Trophoblast cell (in vitro differentiated cells and primary cell): ENCODE measurements around the gene RXRB.

ENCODE experiments used
- DNase-seq, 2 donors: peaks; one replicate each; pipeline ENCODE4 v3.0.0-alpha.2; 2016
- H2AFZ ChIP-seq: 2 replicates; pipeline ENCODE4 v1.6.1; 2013; ENCODE audit warnings: low read length, moderate library complexity, mild to moderate bottlenecking; ENCODE audit not compliant: insufficient read depth, poor library complexity
- H2AK5ac ChIP-seq: 2 replicates; pipeline ENCODE4 v1.6.1; 2013; ENCODE audit warnings: mild to moderate bottlenecking, low read length
- H2BK120ac ChIP-seq: 2 replicates; pipeline ENCODE4 v1.6.1; 2013; ENCODE audit warnings: low read length, mild to moderate bottlenecking, moderate library complexity; ENCODE audit not compliant: insufficient read depth, poor library complexity
- H2BK12ac ChIP-seq: 2 replicates; pipeline ENCODE4 v1.6.1; 2013; ENCODE audit warnings: mild to moderate bottlenecking, low read length, moderate library complexity
- H2BK5ac ChIP-seq: 2 replicates; pipeline ENCODE4 v1.6.1; 2013; ENCODE audit warnings: low read length, low read depth, moderate library complexity, mild to moderate bottlenecking; ENCODE audit not compliant: poor library complexity
- H3K14ac ChIP-seq: 2 replicates; pipeline ENCODE4 v1.6.1; 2013; ENCODE audit warnings: mild to moderate bottlenecking, low read length
- H3K18ac ChIP-seq: 2 replicates; pipeline ENCODE4 v1.6.1; 2013; ENCODE audit warnings: mild to moderate bottlenecking, low read length
- H3K23ac ChIP-seq: 2 replicates; pipeline ENCODE4 v1.6.1; 2013; ENCODE audit warnings: low read length
- H3K27ac ChIP-seq: 2 replicates; pipeline ENCODE4 v1.5.1; 2013; ENCODE audit warnings: low read depth, mild to moderate bottlenecking, inconsistent platforms, low read length, moderate library complexity
- H3K27me3 ChIP-seq: 2 replicates; pipeline ENCODE4 v1.6.1; 2013; ENCODE audit warnings: inconsistent platforms, mild to moderate bottlenecking, low read length, moderate library complexity; ENCODE audit not compliant: insufficient read depth
- H3K36me3 ChIP-seq, 2 experiments: 1 replicate in 1 of 2; 2 replicates in 1 of 2; pipeline ENCODE4 v1.6.1; 2013; ENCODE audit warnings: low read length in 2 of 2, mild to moderate bottlenecking in 2 of 2, moderate library complexity in 1 of 2; ENCODE audit not compliant: insufficient read depth in 2 of 2, control insufficient read depth in 1 of 2
- H3K4ac ChIP-seq: 2 replicates; pipeline ENCODE4 v1.6.1; 2013; ENCODE audit warnings: low read depth, mild to moderate bottlenecking, low read length, moderate library complexity
- H3K4me1 ChIP-seq, 2 experiments: 1 replicate in 1 of 2; 2 replicates in 1 of 2; pipeline ENCODE4 v1.6.1; 2013; ENCODE audit warnings: low read length in 2 of 2, mild to moderate bottlenecking in 2 of 2, moderate library complexity in 1 of 2; ENCODE audit not compliant: insufficient read depth in 2 of 2, control insufficient read depth in 1 of 2
- H3K4me2 ChIP-seq: 2 replicates; pipeline ENCODE4 v1.6.1; 2013; ENCODE audit warnings: inconsistent platforms, mild to moderate bottlenecking, low read length, moderate library complexity
- H3K4me3 ChIP-seq: 2 replicates; pipeline ENCODE4 v1.5.1; 2013; ENCODE audit warnings: mild to moderate bottlenecking, low read depth, low read length, inconsistent platforms
- H3K79me1 ChIP-seq: one replicate; pipeline ENCODE4 v1.6.1; 2013; ENCODE audit warnings: low read length
- H3K79me2 ChIP-seq: 2 replicates; pipeline ENCODE4 v1.6.1; 2013; ENCODE audit warnings: low read length, mild to moderate bottlenecking; ENCODE audit not compliant: control insufficient read depth, insufficient read depth, poor library complexity
- H3K9ac ChIP-seq: 2 replicates; pipeline ENCODE4 v1.6.1; 2013; ENCODE audit warnings: mild to moderate bottlenecking, low read length
- H3K9me3 ChIP-seq: 2 replicates; pipeline ENCODE4 v1.6.1; 2013; ENCODE audit warnings: low read depth, mild to moderate bottlenecking, control low read depth, inconsistent platforms, low read length; ENCODE audit not compliant: insufficient read depth
- H4K12ac ChIP-seq: 2 replicates; pipeline ENCODE4 v1.6.1; 2013; ENCODE audit warnings: low read depth, mild to moderate bottlenecking, low read length, moderate library complexity
- H4K8ac ChIP-seq: 2 replicates; pipeline ENCODE4 v1.6.1; 2013; ENCODE audit warnings: low read depth, mild to moderate bottlenecking, low read length, moderate library complexity
- H4K91ac ChIP-seq: one replicate; pipeline ENCODE4 v1.6.1; 2013; ENCODE audit warnings: low read depth, mild to moderate bottlenecking, low read length, moderate library complexity
- WGBS: extraction: QIAGEN DNeasy Blood & Tissue Kit; methylation state at CpG from one replicate; pipeline ENCODE4 v1.1.7; 2013; ENCODE audit warnings: missing lambda C conversion rate; ENCODE audit not compliant: insufficient read length, insufficient coverage; ENCODE audit errors: extremely low coverage; 5-methylcytosine and 5-hydroxymethylcytosine counted together

The RXRB gene

GRCh38 chr6:33193619-33194018, 6.8 kb downstream of the RXRB start:
- H4K8ac ChIP-seq, result no peak overlapping the region
- WGBS, result no CpG with 5 or more reads among the region's 6 CpGs
- peaks cover 8% of the 10 kb centered on the region for H3K27me3 ChIP-seq
- peaks cover 6% of the 10 kb centered on the region for H3K79me1 ChIP-seq
- no peak overlapping the region for H3K18ac ChIP-seq
- no peak for DNase-seq
- peaks cover 18 to 22% of the 10 kb centered on the region in 2 experiments for H3K4me1 ChIP-seq
- H3K9me3 ChIP-seq, result no peaks in the 10 kb centered on the region
- peaks cover 18 to 21% of the 10 kb centered on the region in 2 experiments for H3K36me3 ChIP-seq
- H2AK5ac ChIP-seq, result no peak overlapping the region
- H2BK120ac ChIP-seq, result no peak overlapping the region
- H4K91ac ChIP-seq, result no peak overlapping the region
- H3K27ac ChIP-seq, result no peak overlapping the region
- H2AFZ ChIP-seq, result no peak overlapping the region
- no peaks in the 10 kb centered on the region for H3K79me2 ChIP-seq
- H3K23ac ChIP-seq, result no peak overlapping the region
- no peak overlapping the region for H3K14ac ChIP-seq
- no peak overlapping the region for H3K4me3 ChIP-seq
- no peak overlapping the region for H4K12ac ChIP-seq
- no peak overlapping the region for H3K9ac ChIP-seq
- H2BK12ac ChIP-seq, result no peak overlapping the region
- H2BK5ac ChIP-seq, result no peak overlapping the region
- H3K4me2 ChIP-seq, result peak overlapping the region; percentile 82
- H3K4ac ChIP-seq, result no peak overlapping the region

- no CpG with 5 or more reads among the region's 72 CpGs for WGBS
- peak overlapping the region; percentile 41 for H2AFZ ChIP-seq
- peak in 1 of 2 donors; percentile 23 for DNase-seq
Observed at GRCh38 chr6:33192671-33193602, 7.5 kb downstream of the RXRB start.

GRCh38 chr6:33192105-33192646, 8.3 kb downstream of the RXRB start, which contains the start of gene COL11A2:
Gene COL11A2 (minus strand): TSS chr6:33192467. CDS start chr6:33192240, 227 bp downstream.
- H4K12ac ChIP-seq, result no peak within 1 kb of the TSS
- H2AK5ac ChIP-seq, result peak within 1 kb of the TSS; percentile 9
- H3K79me2 ChIP-seq, result no peaks in the 10 kb centered on the region
- no peak within 1 kb of the TSS for H3K27ac ChIP-seq
- H3K9me3 ChIP-seq, result no peaks in the 10 kb centered on the region
- DNase-seq, result no peak
- peak within 1 kb of the TSS; percentile 20 for H2BK12ac ChIP-seq
- H3K36me3 ChIP-seq, result peaks cover 18 to 21% of the 10 kb centered on the region in 2 experiments
- peak within 1 kb of the TSS; percentile 41 for H2AFZ ChIP-seq
- H4K8ac ChIP-seq, result peak within 1 kb of the TSS; percentile 44
- H3K27me3 ChIP-seq, result peaks cover 8% of the 10 kb centered on the region
- H2BK5ac ChIP-seq, result no peak within 1 kb of the TSS
- no peak within 1 kb of the TSS for H3K9ac ChIP-seq
- H3K4me3 ChIP-seq, result no peak within 1 kb of the TSS
- peak within 1 kb of the TSS; percentile 43 for H3K18ac ChIP-seq
- peak within 1 kb of the TSS; percentile 40 for H3K14ac ChIP-seq
- peak within 1 kb of the TSS; percentile 36 for H3K4ac ChIP-seq
- no peak within 1 kb of the TSS for H3K23ac ChIP-seq
- peak within 1 kb of the TSS; percentile 40 for H4K91ac ChIP-seq
- no CpG with 5 or more reads among the region's 35 CpGs for WGBS
- H2BK120ac ChIP-seq, result peak within 1 kb of the TSS; percentile 36
- peak within 1 kb of the TSS; percentile 82 for H3K4me2 ChIP-seq
- peaks cover 6% of the 10 kb centered on the region for H3K79me1 ChIP-seq
- peaks cover 16 to 22% of the 10 kb centered on the region in 2 experiments for H3K4me1 ChIP-seq

More at GRCh38 chr6:33192671-33193602, 7.5 kb downstream of the RXRB start:
- H3K9me3 ChIP-seq, result no peaks in the 10 kb centered on the region
- H3K27me3 ChIP-seq, result peaks cover 8% of the 10 kb centered on the region
- H3K79me1 ChIP-seq, result peaks cover 6% of the 10 kb centered on the region
- no peak overlapping the region for H2BK12ac ChIP-seq
- peaks cover 18 to 21% of the 10 kb centered on the region in 2 experiments for H3K36me3 ChIP-seq
- H3K23ac ChIP-seq, result no peak overlapping the region
- peak overlapping the region; percentile 82 for H3K4me2 ChIP-seq
- no peak overlapping the region for H3K27ac ChIP-seq
- no peak overlapping the region for H3K4me3 ChIP-seq
- peak overlapping the region; percentile 40 for H3K14ac ChIP-seq
- H2BK120ac ChIP-seq, result peak overlapping the region; percentile 36
- H4K91ac ChIP-seq, result peak overlapping the region; percentile 40
- H3K4ac ChIP-seq, result peak overlapping the region; percentile 36
- H2BK5ac ChIP-seq, result no peak overlapping the region
- H3K18ac ChIP-seq, result peak overlapping the region; percentile 43
- H4K12ac ChIP-seq, result no peak overlapping the region
- H2AK5ac ChIP-seq, result peak overlapping the region; percentile 9
- no peaks in the 10 kb centered on the region for H3K79me2 ChIP-seq
- H4K8ac ChIP-seq, result peak overlapping the region; percentile 44
- H3K9ac ChIP-seq, result no peak overlapping the region
- peaks cover 18 to 22% of the 10 kb centered on the region in 2 experiments for H3K4me1 ChIP-seq

- Histone ChIP-seq H2AK5ac (no peak overlapping the region), H3K79me2 (no peaks in the 10 kb centered on the region), H3K18ac (peak overlapping the region; percentile 33), H3K9ac (no peak overlapping the region), H3K4me1 (peaks cover 16 to 22% of the 10 kb centered on the region in 2 experiments), H2BK12ac (peak overlapping the region; percentile 20), H4K12ac (no peak overlapping the region), H4K91ac (peak overlapping the region; percentile 39), H3K9me3 (no peaks in the 10 kb centered on the region), H2AFZ (no peak overlapping the region), H3K4ac (no peak overlapping the region), H3K27ac (no peak overlapping the region), H3K4me3 (no peak overlapping the region), H2BK5ac (no peak overlapping the region), H3K36me3 (peaks cover 18 to 21% of the 10 kb centered on the region in 2 experiments), H3K27me3 (peaks cover 8% of the 10 kb centered on the region), H3K79me1 (peaks cover 6% of the 10 kb centered on the region), H4K8ac (no peak overlapping the region), H3K4me2 (peak overlapping the region; percentile 32), H3K14ac (no peak overlapping the region), H2BK120ac (no peak overlapping the region), H3K23ac (no peak overlapping the region)
- no CpG with 5 or more reads among the region's 8 CpGs for WGBS
- DNase-seq, result no peak
Observed at GRCh38 chr6:33191383-33192104, 8.9 kb downstream of the RXRB start.
